GM23338 (cell line): ENCODE measurements around the gene CIAO3. TPM values are rescaled to one million over a fixed set of nuclear protein-coding genes. Genes with fewer than 3 reads are reported as not detected.

Experiments used
- ATAC-seq: fragments of 200-7000 bp; cut with Tn5 transposase; 3 replicates; pipeline ENCODE4 v1.9.1; 2020
- DNase-seq: peaks from one replicate; pipeline ENCODE4 v3.0.0-alpha.2; 2015; ENCODE audit warnings: low spot score
- H2AFZ ChIP-seq: fragments of 200-600 bp; sonication (generic); 2 replicates; pipeline ENCODE4 v1.8.0; 2016; ENCODE audit warnings: antibody characterized with exemption, mild to moderate bottlenecking, moderate library complexity
- H3F3A ChIP-seq: fragments of 200-600 bp; sonication (generic); replicated peaks from 2 replicates; pipeline ENCODE4 v1.8.0; 2017; ENCODE audit warnings: antibody characterized with exemption, mixed run types, low read depth
- H3K27ac ChIP-seq: fragments of 200-600 bp; sonication (generic); 2 replicates; pipeline ENCODE4 v1.6.1; 2016; ENCODE audit warnings: low read depth
- H3K27me3 ChIP-seq: fragments of 200-600 bp; sonication (generic); 2 replicates; pipeline ENCODE4 v1.8.0; 2016; ENCODE audit warnings: mild to moderate bottlenecking, mixed run types, moderate library complexity; ENCODE audit not compliant: insufficient read depth
- H3K36me3 ChIP-seq: fragments of 200-600 bp; sonication (generic); 2 replicates; pipeline ENCODE4 v1.8.0; 2016; ENCODE audit warnings: mild to moderate bottlenecking; ENCODE audit not compliant: insufficient read depth
- H3K4me1 ChIP-seq: fragments of 200-600 bp; sonication (generic); 2 replicates; pipeline ENCODE4 v1.8.0; 2016; ENCODE audit warnings: mild to moderate bottlenecking, moderate library complexity; ENCODE audit not compliant: insufficient read depth
- H3K4me2 ChIP-seq: fragments of 200-600 bp; sonication (generic); 2 replicates; pipeline ENCODE4 v1.7.1; 2017; ENCODE audit warnings: mixed run types
- H3K4me3 ChIP-seq: fragments of 200-600 bp; sonication (generic); 2 replicates; pipeline ENCODE4 v1.6.1; 2016; ENCODE audit warnings: mixed run types
- H3K79me2 ChIP-seq: fragments of 200-600 bp; sonication (generic); replicated peaks from 2 replicates; pipeline ENCODE4 v1.8.0; 2017; ENCODE audit warnings: mild to moderate bottlenecking; ENCODE audit not compliant: insufficient read depth
- H3K9me2 ChIP-seq: fragments of 200-600 bp; sonication (generic); 2 replicates; pipeline ENCODE4 v1.8.0; 2017; ENCODE audit not compliant: insufficient read depth
- H4K20me1 ChIP-seq: fragments of 200-600 bp; sonication (generic); replicated peaks from 2 replicates; pipeline ENCODE4 v1.8.0; 2017; ENCODE audit warnings: mild to moderate bottlenecking; ENCODE audit not compliant: insufficient read depth
- H3K27ac Mint-ChIP-seq: 2 replicates; pipeline ENCODE4 v1.8.0; 2020; ENCODE audit warnings: inconsistent platforms, mild to moderate bottlenecking, moderate library complexity, mixed read lengths
- H3K27me3 Mint-ChIP-seq: 3 replicates; pipeline ENCODE4 v1.8.0; 2022; ENCODE audit warnings: low read depth, mild to moderate bottlenecking, moderate library complexity, mixed read lengths, inconsistent platforms; ENCODE audit not compliant: insufficient read depth, poor library complexity
- H3K36me3 Mint-ChIP-seq: 3 replicates; pipeline ENCODE4 v1.8.0; 2021; ENCODE audit warnings: low read depth, mild to moderate bottlenecking, inconsistent platforms, moderate library complexity, mixed read lengths
- H3K4me1 Mint-ChIP-seq: 3 replicates; pipeline ENCODE4 v1.8.0; 2020; ENCODE audit warnings: mild to moderate bottlenecking, inconsistent platforms, mixed read lengths
- H3K4me3 Mint-ChIP-seq: 3 replicates; pipeline ENCODE4 v1.8.0; 2021; ENCODE audit warnings: moderate library complexity, mild to moderate bottlenecking, inconsistent platforms, mixed read lengths
- H3K9me3 Mint-ChIP-seq: 3 replicates; pipeline ENCODE4 v1.8.0; 2020; ENCODE audit warnings: moderate library complexity, mild to moderate bottlenecking, inconsistent platforms, mixed read lengths
- EZH2phosphoT487 ChIP-seq: fragments of 200-600 bp; sonication (generic); IDR thresholded peaks from one replicate; pipeline ENCODE4 v1.8.1; 2018; ENCODE audit warnings: antibody characterized with exemption; ENCODE audit not compliant: unreplicated experiment
- POLR2AphosphoS5 ChIP-seq: IDR thresholded peaks from 2 replicates; pipeline ENCODE4 v1.6.1; 2016; ENCODE audit warnings: antibody characterized with exemption, low read depth
- STAT1 ChIP-seq: IDR thresholded peaks from one replicate; pipeline ENCODE4 v1.6.1; 2016; ENCODE audit warnings: antibody characterized with exemption; ENCODE audit not compliant: unreplicated experiment
- ZNF114 ChIP-seq: fragments of 250-450 bp; sonication (Bioruptor Pico); IDR thresholded peaks from 2 replicates; pipeline ENCODE4 v1.5.0; 2020; ENCODE audit warnings: mild to moderate bottlenecking, moderate library complexity
- ZNF462 ChIP-seq: fragments of 250-450 bp; sonication (Bioruptor Pico); IDR thresholded peaks from 2 replicates; pipeline ENCODE4 v1.5.0; 2020; ENCODE audit warnings: mild to moderate bottlenecking, moderate library complexity
- polyA plus RNA-seq: library from polyadenylated mRNA; unstranded; fragments of >200 nt; fragmentation: Nextera tagmentation; extraction: Ambion mirVana; gene quantifications from 2 replicates; pipeline ENCODE4 v1.2.1, GENCODE V29; 2016
- total RNA-seq: library from RNA; depleted of rRNA; stranded (reverse); fragments of >200 nt; shearing (Covaris generic); gene quantifications from 2 replicates; pipeline ENCODE4 v1.2.3, GENCODE V29; 2014
- TF ChIP-seq, protein P1 (sequence below): IDR thresholded peaks from one replicate; pipeline ENCODE4 v1.6.1; 2018; ENCODE audit warnings: antibody characterized with exemption; ENCODE audit not compliant: unreplicated experiment

Gene CIAO3
- total and polyA plus RNA-seq, 2 experiments from 2014 or later, result 13.0 to 42.3 TPM

DNA sequence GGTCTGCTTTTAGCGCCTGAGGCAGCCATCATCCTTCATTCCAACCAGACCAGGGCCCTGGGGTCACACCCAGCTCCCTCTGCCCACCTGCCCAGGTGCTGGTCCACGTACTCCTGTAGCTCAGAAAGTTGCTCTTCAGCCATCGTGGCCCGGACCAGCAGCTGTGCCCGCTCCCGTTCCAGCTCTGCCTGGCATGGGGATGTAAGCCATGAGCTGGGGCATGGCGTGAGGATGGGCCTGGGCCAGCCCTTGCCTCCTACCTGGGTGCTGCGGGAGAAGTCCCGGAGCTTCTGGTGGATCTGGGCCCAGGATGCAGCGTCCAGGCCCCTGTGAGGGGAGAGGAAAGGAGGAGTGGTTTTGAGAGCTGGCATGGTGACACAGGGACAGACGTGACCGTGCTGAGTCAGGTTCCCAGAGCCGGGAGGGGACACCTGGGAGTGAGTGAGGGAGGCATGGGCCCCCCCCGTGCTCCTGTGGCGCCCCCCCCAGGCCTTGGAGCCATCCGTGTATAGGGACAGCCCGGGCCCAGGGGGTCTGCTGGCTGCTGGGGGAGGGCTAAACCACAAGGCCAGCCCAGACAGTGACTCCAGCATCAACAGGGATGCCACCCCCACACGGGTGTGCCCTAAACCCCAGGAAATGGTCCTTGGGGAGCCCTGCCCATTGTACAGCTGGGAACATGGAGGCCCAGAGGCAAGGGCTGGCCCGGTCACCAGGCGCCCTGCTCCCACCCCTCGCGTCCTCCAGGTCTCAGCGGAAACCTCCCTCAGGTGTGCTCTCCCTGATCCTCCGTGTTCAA, 17.8 kb downstream of the CIAO3 start:
- Histone ChIP-seq H3K79me2 (no peaks in the 10 kb centered on the region), H3F3A (peaks cover 12% of the 10 kb centered on the region), H3K27ac (no peak overlapping the region), H3K27me3 (peaks cover 19% of the 10 kb centered on the region; the same call in 1 of the 2 replicates), H3K4me1 (peaks cover 8% of the 10 kb centered on the region; the same call in 1 of the 2 replicates), H3K9me2 (no peaks in the 10 kb centered on the region), H3K36me3 (no peaks in the 10 kb centered on the region), H2AFZ (no peak overlapping the region), H3K4me2 (no peak overlapping the region), H3K4me3 (no peak overlapping the region), H4K20me1 (no peaks in the 10 kb centered on the region)
- TF ChIP-seq ZNF462 (CRISPR knock-in tag) (no peak), ZNF114 (CRISPR knock-in tag) (no peak), EZH2phosphoT487 (no peak), POLR2AphosphoS5 (no peak), STAT1 (no peak)
- TF ChIP-seq, protein P1, sequence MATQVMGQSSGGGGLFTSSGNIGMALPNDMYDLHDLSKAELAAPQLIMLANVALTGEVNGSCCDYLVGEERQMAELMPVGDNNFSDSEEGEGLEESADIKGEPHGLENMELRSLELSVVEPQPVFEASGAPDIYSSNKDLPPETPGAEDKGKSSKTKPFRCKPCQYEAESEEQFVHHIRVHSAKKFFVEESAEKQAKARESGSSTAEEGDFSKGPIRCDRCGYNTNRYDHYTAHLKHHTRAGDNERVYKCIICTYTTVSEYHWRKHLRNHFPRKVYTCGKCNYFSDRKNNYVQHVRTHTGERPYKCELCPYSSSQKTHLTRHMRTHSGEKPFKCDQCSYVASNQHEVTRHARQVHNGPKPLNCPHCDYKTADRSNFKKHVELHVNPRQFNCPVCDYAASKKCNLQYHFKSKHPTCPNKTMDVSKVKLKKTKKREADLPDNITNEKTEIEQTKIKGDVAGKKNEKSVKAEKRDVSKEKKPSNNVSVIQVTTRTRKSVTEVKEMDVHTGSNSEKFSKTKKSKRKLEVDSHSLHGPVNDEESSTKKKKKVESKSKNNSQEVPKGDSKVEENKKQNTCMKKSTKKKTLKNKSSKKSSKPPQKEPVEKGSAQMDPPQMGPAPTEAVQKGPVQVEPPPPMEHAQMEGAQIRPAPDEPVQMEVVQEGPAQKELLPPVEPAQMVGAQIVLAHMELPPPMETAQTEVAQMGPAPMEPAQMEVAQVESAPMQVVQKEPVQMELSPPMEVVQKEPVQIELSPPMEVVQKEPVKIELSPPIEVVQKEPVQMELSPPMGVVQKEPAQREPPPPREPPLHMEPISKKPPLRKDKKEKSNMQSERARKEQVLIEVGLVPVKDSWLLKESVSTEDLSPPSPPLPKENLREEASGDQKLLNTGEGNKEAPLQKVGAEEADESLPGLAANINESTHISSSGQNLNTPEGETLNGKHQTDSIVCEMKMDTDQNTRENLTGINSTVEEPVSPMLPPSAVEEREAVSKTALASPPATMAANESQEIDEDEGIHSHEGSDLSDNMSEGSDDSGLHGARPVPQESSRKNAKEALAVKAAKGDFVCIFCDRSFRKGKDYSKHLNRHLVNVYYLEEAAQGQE, result no peak
- no peaks in the 10 kb centered on the region for H3K9me3 Mint-ChIP-seq
- no peak overlapping the region for H3K4me3 Mint-ChIP-seq
- no peak overlapping the region for H3K27ac Mint-ChIP-seq
- H3K36me3 Mint-ChIP-seq, result no peaks in the 10 kb centered on the region
- no peak for DNase-seq
- ATAC-seq, result no peak
- H3K27me3 Mint-ChIP-seq, result peaks cover 25% of the 10 kb centered on the region
- peaks cover 9% of the 10 kb centered on the region; the same call in 2 of the 3 replicates for H3K4me1 Mint-ChIP-seq
